Suprapubic skin (tissue), 4 donors: ENCODE results near the gene AGTPBP1.

Experiments used
- EP300 ChIP-seq: sonication (generic); formaldehyde crosslinking; IDR thresholded peaks from one replicate; pipeline ENCODE4 v1.6.1; 2017; ENCODE audit warnings: antibody characterized with exemption
- POLR2AphosphoS5 ChIP-seq, 3 donors: sonication (generic); formaldehyde crosslinking; IDR thresholded peaks; one replicate each; pipeline ENCODE4 v1.6.1; 2017; ENCODE audit warnings: antibody characterized with exemption in 3 of 3
- TF ChIP-seq, protein P1 (sequence below), 2 donors: fragments of 200-600 bp in 1 of 2; fragments of 450-650 bp in 1 of 2; sonication (generic) in 1 of 2; IDR thresholded peaks; one replicate each; pipeline ENCODE4 v1.5.1; 2016 to 2019; ENCODE audit warnings: antibody characterized with exemption in 2 of 2, mild to moderate bottlenecking in 1 of 2, moderate library complexity in 1 of 2

DNA sequence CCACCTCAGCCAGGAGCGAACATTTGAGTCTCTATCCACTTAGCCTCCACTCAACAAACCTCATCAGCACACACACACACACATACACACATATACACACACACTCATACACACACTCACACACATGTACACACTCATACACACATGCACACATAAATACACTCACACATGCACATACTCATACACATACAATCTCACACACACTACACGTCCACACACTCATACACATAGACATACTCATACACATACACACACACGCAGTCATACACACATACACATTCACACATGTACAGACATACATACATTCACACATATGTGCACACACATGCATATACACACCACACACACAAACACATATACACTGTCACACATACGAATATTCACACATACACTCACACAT, 208.2 kb downstream of the AGTPBP1 start:
- TF ChIP-seq, protein P1, sequence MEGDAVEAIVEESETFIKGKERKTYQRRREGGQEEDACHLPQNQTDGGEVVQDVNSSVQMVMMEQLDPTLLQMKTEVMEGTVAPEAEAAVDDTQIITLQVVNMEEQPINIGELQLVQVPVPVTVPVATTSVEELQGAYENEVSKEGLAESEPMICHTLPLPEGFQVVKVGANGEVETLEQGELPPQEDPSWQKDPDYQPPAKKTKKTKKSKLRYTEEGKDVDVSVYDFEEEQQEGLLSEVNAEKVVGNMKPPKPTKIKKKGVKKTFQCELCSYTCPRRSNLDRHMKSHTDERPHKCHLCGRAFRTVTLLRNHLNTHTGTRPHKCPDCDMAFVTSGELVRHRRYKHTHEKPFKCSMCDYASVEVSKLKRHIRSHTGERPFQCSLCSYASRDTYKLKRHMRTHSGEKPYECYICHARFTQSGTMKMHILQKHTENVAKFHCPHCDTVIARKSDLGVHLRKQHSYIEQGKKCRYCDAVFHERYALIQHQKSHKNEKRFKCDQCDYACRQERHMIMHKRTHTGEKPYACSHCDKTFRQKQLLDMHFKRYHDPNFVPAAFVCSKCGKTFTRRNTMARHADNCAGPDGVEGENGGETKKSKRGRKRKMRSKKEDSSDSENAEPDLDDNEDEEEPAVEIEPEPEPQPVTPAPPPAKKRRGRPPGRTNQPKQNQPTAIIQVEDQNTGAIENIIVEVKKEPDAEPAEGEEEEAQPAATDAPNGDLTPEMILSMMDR (IDR thresholded peaks at IDR 0.05) = no peak
- TF ChIP-seq EP300 (no peak), POLR2AphosphoS5 (IDR thresholded peaks at IDR 0.05) (no peak)
